ENCODE data around the gene SYP. TPM values are rescaled to one million over a fixed set of nuclear protein-coding genes. Genes with fewer than 3 reads are reported as not detected.
"Not testable (repeated sequence)": the region's sequence is repeated elsewhere in the genome, so short reads cannot be mapped to it uniquely, and the experiment has no call there.

Gene SYP
- polyA plus RNA-seq, 1 of the 3 experiments (the other 2 are of a cell fraction): 0.76 TPM

GRCh38 chrX:49142264-49142663 lies 57.7 kb downstream of the SYP start:
- H2AFZ ChIP-seq (ENCODE audit: low read depth); H3K27ac ChIP-seq (ENCODE audit: low read depth in 2 of 2, low read length in 1 of 2); H3K4me2 ChIP-seq; H4K20me1 ChIP-seq (ENCODE audit: insufficient read depth); H3K79me2 ChIP-seq (ENCODE audit: insufficient read depth); H3K9me2 ChIP-seq; H3K9ac ChIP-seq; H3K36me3 ChIP-seq (replicated peaks in 1 of 2; ENCODE audit: control insufficient read depth in 1 of 2, insufficient read depth in 2 of 2, low read length in 1 of 2); CTCF ChIA-PET; DNase-seq; H3F3A ChIP-seq (replicated peaks; ENCODE audit: insufficient read depth); H3K4me3 ChIP-seq (ENCODE audit: low read depth in 2 of 2, low read length in 1 of 2); H3K4me1 ChIP-seq (ENCODE audit: control insufficient read depth in 1 of 2, insufficient read depth in 2 of 2, low read depth in 1 of 2, low read length in 1 of 2); H3K9me3 ChIP-seq; POLR2A ChIA-PET: not testable (repeated sequence)
- 42% methylated on average over 9 of the region's 9 CpGs for WGBS (ENCODE audit: low lambda C conversion rate)
- H3K27me3 ChIP-seq (ENCODE audit: insufficient read depth): peaks cover 13% of the 10 kb centered on the region
- TF ChIP-seq RAD21 (IDR thresholded peaks at IDR 0.05; ENCODE audit: low read length) (0 out of 2 replicates have a peak, but pooled peaks have one; percentile 12), CTCF (IDR thresholded peaks at IDR 0.05) (peak; percentile 34)

- no peaks in the 10 kb centered on the region for H3K4me1 ChIP-seq (ENCODE audit: control insufficient read depth in 1 of 2, insufficient read depth in 2 of 2, low read depth in 1 of 2, low read length in 1 of 2)
- no peak overlapping the region for H3K4me2 ChIP-seq
- no peak for DNase-seq
- no peak for TF ChIP-seq MAX (IDR thresholded peaks at IDR 0.05; ENCODE audit: low read depth)
- no peak for TF ChIP-seq USF2 (IDR thresholded peaks at IDR 0.05; ENCODE audit: borderline replicate concordance, low read depth, low read length)
- no peak for TF ChIP-seq RCOR1 (IDR thresholded peaks at IDR 0.05; ENCODE audit: low read length)
- TF ChIP-seq FOSL2 (IDR thresholded peaks at IDR 0.05; ENCODE audit: borderline replicate concordance, low read depth): no peak
- TF ChIP-seq SIN3A (IDR thresholded peaks at IDR 0.05; ENCODE audit: borderline replicate concordance, low read depth, low read length): no peak
- CTCF ChIA-PET: no interaction called here
- POLR2A ChIA-PET: no interaction called here
- H3K9me2 ChIP-seq: no peaks in the 10 kb centered on the region
- no peak overlapping the region for H3K9ac ChIP-seq
- H3K4me3 ChIP-seq (ENCODE audit: low read depth in 2 of 2, low read length in 1 of 2): no peak overlapping the region
- H3K27ac ChIP-seq (ENCODE audit: low read depth in 2 of 2, low read length in 1 of 2): no peak overlapping the region
- no peak overlapping the region for H2AFZ ChIP-seq (ENCODE audit: low read depth)
- 37% methylated on average over 4 of the region's 4 CpGs for WGBS (ENCODE audit: low lambda C conversion rate)
- peaks cover 5% of the 10 kb centered on the region; the same call in 1 of the 2 replicates for H3K9me3 ChIP-seq
- no peaks in the 10 kb centered on the region for H3K79me2 ChIP-seq (ENCODE audit: insufficient read depth)
- H3K27me3 ChIP-seq (ENCODE audit: insufficient read depth): no peaks in the 10 kb centered on the region; the same call in 1 of the 2 replicates
- no peaks in the 10 kb centered on the region for H4K20me1 ChIP-seq (ENCODE audit: insufficient read depth)
- H3K36me3 ChIP-seq (replicated peaks in 1 of 2; ENCODE audit: control insufficient read depth in 1 of 2, insufficient read depth in 2 of 2, low read length in 1 of 2): no peaks in the 10 kb centered on the region
- H3F3A ChIP-seq (replicated peaks; ENCODE audit: insufficient read depth): no peaks in the 10 kb centered on the region
Observed at GRCh38 chrX:49139713-49140112, 60.3 kb downstream of the SYP start.

Small RNAs within 50 kb of the gene (small RNA-seq; reads per million reads assigned to genes)
- 0 reads per million in 7 experiments for gene RN7SL262P

Other genes with a start within 250 kb of the SYP start
- gene OTUD5, start 242.6 kb downstream of the SYP start, polyA plus RNA-seq (2012; rRNA removed): 90.4 and 97.0 TPM in 2 replicates
- gene KCND1, start 228.3 kb downstream of the SYP start, polyA plus RNA-seq (2012; rRNA removed): 0.99 and 1.2 TPM in 2 replicates
- 63.6 and 66.9 TPM in 2 replicates for gene GRIPAP1, start 197.9 kb downstream of the SYP start, polyA plus RNA-seq (2012; rRNA removed)
- gene TFE3, start 156.8 kb downstream of the SYP start, polyA plus RNA-seq (2012; rRNA removed): 14.0 and 14.6 TPM in 2 replicates
- 1.6 and 2.1 TPM in 2 replicates for gene CCDC120, start 141.2 kb downstream of the SYP start, polyA plus RNA-seq (2012; rRNA removed)
- 67.6 and 91.9 TPM in 2 replicates for gene PRAF2, start 126.2 kb downstream of the SYP start, polyA plus RNA-seq (2012; rRNA removed)
- gene WDR45, start 120.3 kb downstream of the SYP start, polyA plus RNA-seq (2012; rRNA removed): 108 and 129 TPM in 2 replicates
- gene GPKOW, start 76.5 kb downstream of the SYP start, polyA plus RNA-seq (2012; rRNA removed): 33.6 and 36.7 TPM in 2 replicates
- gene MAGIX, start 37.4 kb downstream of the SYP start, polyA plus RNA-seq (2012; rRNA removed): 0.78 and 1.1 TPM in 2 replicates
- gene PLP2, start 28.3 kb downstream of the SYP start, polyA plus RNA-seq (2012; rRNA removed): 95.7 and 146 TPM in 2 replicates
- gene PRICKLE3, start 13.8 kb downstream of the SYP start, polyA plus RNA-seq (2012; rRNA removed): 0.07 TPM in 1 of 2 replicates, not detected in the other
- gene CACNA1F, start 33.1 kb upstream of the SYP start, polyA plus RNA-seq (2012; rRNA removed): not detected in 2 replicates
- 7.5 TPM in 2 replicates for gene CCDC22, start 35.3 kb upstream of the SYP start, polyA plus RNA-seq (2012; rRNA removed)
- 0.12 TPM in 1 of 2 replicates, not detected in the other for gene FOXP3, start 64.5 kb upstream of the SYP start, polyA plus RNA-seq (2012; rRNA removed)
- gene PPP1R3F, start 69.6 kb upstream of the SYP start, polyA plus RNA-seq (2012; rRNA removed): 4.2 and 6.2 TPM in 2 replicates
- not detected in 2 replicates for gene GAGE10, start 103.5 kb upstream of the SYP start, polyA plus RNA-seq (2012; rRNA removed)
- not detected in 2 replicates for gene GAGE12J, start 121.8 kb upstream of the SYP start, polyA plus RNA-seq (2012; rRNA removed)
- gene GAGE13, start 131.4 kb upstream of the SYP start, polyA plus RNA-seq (2012; rRNA removed): not detected in 2 replicates

Data from SK-N-SH (cell line).